Natural killer cell (primary cell): ENCODE results near the gene HOXB4. TPM values are rescaled to one million over a fixed set of nuclear protein-coding genes. Genes with fewer than 3 reads are reported as not detected.

Experiments used
- ATAC-seq, 3 donors: fragments of 150-1000 bp in 2 of 3; fragments of 200-7000 bp in 1 of 3; cut with Tn5 transposase; 1 replicate in 1 of 3; 2 replicates in 2 of 3; pipeline ENCODE4 v1.10.0; 2021; ENCODE audit warnings: mild to moderate bottlenecking in 2 of 3, moderate library complexity in 2 of 3
- DNase-seq, 2 donors: peaks; one replicate each; pipeline versions ENCODE4 v3.0.0 to v3.0.0-alpha.2; 2013 to 2021; ENCODE audit warnings: mixed read lengths in 1 of 2
- H3K27ac ChIP-seq: one replicate; pipeline ENCODE4 v1.5.1; 2013; ENCODE audit warnings: mild to moderate bottlenecking, low read length
- H3K27me3 ChIP-seq: one replicate; pipeline ENCODE4 v1.6.1; 2013; ENCODE audit warnings: low read length; ENCODE audit not compliant: control insufficient read depth, insufficient read depth
- H3K36me3 ChIP-seq: one replicate; pipeline ENCODE4 v1.6.1; 2013; ENCODE audit warnings: low read length; ENCODE audit not compliant: control insufficient read depth, insufficient read depth
- H3K4me1 ChIP-seq: one replicate; pipeline ENCODE4 v1.6.1; 2013; ENCODE audit warnings: low read length; ENCODE audit not compliant: control insufficient read depth, insufficient read depth
- H3K4me3 ChIP-seq: one replicate; pipeline ENCODE4 v1.5.1; 2013; ENCODE audit warnings: low read length
- H3K9me3 ChIP-seq: one replicate; pipeline ENCODE4 v1.6.1; 2013; ENCODE audit warnings: low read length; ENCODE audit not compliant: control insufficient read depth, insufficient read depth
- H3K27ac Mint-ChIP-seq, 2 donors: one replicate each; pipeline ENCODE4 v1.8.0; 2022; ENCODE audit warnings: mild to moderate bottlenecking in 2 of 2, mixed read lengths in 2 of 2, moderate library complexity in 1 of 2
- H3K27me3 Mint-ChIP-seq, 2 donors: one replicate each; pipeline ENCODE4 v1.8.0; 2022; ENCODE audit warnings: low read depth in 2 of 2, mixed read lengths in 2 of 2
- H3K36me3 Mint-ChIP-seq: one replicate; pipeline ENCODE4 v1.8.0; 2022; ENCODE audit warnings: mixed read lengths
- H3K4me1 Mint-ChIP-seq, 2 donors: one replicate each; pipeline ENCODE4 v1.8.0; 2022; ENCODE audit warnings: mixed read lengths in 2 of 2
- H3K4me3 Mint-ChIP-seq: one replicate; pipeline ENCODE4 v1.8.0; 2022; ENCODE audit warnings: mild to moderate bottlenecking, moderate library complexity, mixed read lengths
- H3K9me3 Mint-ChIP-seq, 2 donors: one replicate each; pipeline ENCODE4 v1.8.0; 2022; ENCODE audit warnings: mixed read lengths in 2 of 2
- WGBS: methylation state at CpG from one replicate; pipeline ENCODE4 v1.1.7; 2013; ENCODE audit warnings: missing lambda C conversion rate; ENCODE audit not compliant: insufficient coverage; 5-methylcytosine and 5-hydroxymethylcytosine counted together
- intact Hi-C: fragments of 100-400 bp; cut with micrococcal nuclease; formaldehyde crosslinking; loops from one replicate; pipeline ENCODE4 v1.14.2; 2022
- total RNA-seq, 4 donors: library from RNA; stranded (reverse); fragments of 120-200 nt in 1 of 4; gene quantifications; one replicate each; pipeline versions ENCODE4 v1.2.3 to v1.2.4, GENCODE V29; 2013 to 2022
- TF ChIP-seq, protein P1 (sequence below): fragments of 200-600 bp; IDR thresholded peaks from one replicate; pipeline ENCODE4 v1.8.0; 2022; ENCODE audit warnings: antibody characterized with exemption

The HOXB4 gene
- total RNA-seq, 3 donors from 2014 or later (not counting 1 experiment from before 2014, with no cell fraction given): 3.5 to 6.7 (median 5.7) TPM

DNA sequence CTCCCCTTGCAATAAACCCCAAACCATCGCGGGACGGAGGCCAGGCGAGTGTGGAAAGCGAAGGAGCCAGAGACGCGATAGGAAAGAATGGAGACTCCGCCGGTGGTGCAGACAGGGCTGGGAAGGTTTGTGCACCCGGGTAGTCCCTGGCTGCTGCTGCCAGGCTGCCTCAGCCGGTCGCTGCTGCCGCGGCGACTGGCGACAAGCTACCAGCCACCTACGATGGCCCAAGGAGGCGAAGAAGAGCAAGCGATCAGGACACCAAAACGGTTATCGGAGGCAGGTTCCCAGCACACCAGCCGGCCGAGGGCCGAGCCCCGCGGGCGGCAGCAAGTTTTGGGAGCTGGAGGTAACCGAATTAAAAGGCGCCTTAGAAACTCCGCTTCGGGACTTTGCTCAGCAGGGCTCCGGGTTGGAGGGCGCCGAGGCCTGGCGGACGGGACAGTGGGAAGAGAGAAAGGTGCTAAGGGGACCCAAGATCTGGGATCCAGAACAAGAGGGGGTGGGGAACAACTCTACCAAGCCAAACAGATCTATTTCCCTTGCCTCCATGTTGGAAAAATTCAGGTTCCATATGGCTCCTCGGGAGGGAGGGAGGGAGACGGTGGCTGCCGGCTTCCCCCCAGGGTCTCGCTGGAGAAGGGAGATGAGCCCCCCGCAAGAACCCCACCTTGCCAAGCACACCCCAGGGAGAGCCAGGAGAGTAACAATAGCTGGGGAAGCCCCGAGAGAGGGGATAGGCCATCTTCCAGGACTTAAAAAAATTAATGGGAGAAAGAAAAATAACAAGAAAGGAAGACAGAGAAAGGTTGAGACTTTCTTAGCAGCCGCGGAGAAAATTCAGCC, 23.5 kb downstream of the HOXB4 start:
- Histone ChIP-seq H3K27ac (no peak overlapping the region), H3K36me3 (peaks cover 2% of the 10 kb centered on the region), H3K27me3 (no peaks in the 10 kb centered on the region), H3K4me1 (peaks cover 13% of the 10 kb centered on the region), H3K9me3 (no peaks in the 10 kb centered on the region), H3K4me3 (no peak overlapping the region)
- DNase-seq: no peak
- ATAC-seq: no peak
- 93% methylated on average over 41 of the region's 44 CpGs for WGBS
- Mint-ChIP-seq H3K27me3 (peaks cover 0 to 17% of the 10 kb centered on the region in 2 donors), H3K27ac (peak overlapping the region; percentile 87), H3K9me3 (no peaks in the 10 kb centered on the region), H3K4me3 (peak overlapping the region; percentile 95), H3K36me3 (no peaks in the 10 kb centered on the region), H3K4me1 (peaks cover 20 to 34% of the 10 kb centered on the region in 2 donors)
- intact Hi-C loops: no loop called here
- TF ChIP-seq, protein P1, sequence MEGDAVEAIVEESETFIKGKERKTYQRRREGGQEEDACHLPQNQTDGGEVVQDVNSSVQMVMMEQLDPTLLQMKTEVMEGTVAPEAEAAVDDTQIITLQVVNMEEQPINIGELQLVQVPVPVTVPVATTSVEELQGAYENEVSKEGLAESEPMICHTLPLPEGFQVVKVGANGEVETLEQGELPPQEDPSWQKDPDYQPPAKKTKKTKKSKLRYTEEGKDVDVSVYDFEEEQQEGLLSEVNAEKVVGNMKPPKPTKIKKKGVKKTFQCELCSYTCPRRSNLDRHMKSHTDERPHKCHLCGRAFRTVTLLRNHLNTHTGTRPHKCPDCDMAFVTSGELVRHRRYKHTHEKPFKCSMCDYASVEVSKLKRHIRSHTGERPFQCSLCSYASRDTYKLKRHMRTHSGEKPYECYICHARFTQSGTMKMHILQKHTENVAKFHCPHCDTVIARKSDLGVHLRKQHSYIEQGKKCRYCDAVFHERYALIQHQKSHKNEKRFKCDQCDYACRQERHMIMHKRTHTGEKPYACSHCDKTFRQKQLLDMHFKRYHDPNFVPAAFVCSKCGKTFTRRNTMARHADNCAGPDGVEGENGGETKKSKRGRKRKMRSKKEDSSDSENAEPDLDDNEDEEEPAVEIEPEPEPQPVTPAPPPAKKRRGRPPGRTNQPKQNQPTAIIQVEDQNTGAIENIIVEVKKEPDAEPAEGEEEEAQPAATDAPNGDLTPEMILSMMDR: no peak

DNA sequence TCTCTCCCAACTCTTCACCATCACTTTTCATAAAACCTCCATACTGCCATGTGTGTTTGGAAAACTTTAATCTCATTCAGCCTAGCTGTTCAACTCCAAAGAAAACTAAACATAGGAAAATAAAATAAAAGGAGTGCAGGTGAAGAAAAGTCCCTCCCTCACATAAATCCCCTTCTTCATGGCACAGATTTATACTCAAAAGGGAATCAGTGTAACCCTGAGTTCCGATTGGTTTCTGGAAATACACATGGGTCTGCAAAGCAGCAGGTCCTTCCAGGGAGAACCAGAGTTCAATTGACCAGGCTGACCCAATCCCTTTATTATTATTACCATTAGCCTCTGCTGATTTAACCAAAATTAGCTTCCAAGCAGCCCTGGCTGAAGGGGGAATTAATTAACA, 24.3 kb downstream of the HOXB4 start:
- TF ChIP-seq, protein P1: no peak
- WGBS: 100% methylated on average over 1 of the region's 1 CpG
- H3K4me3 Mint-ChIP-seq: peak overlapping the region; percentile 67
- H3K27ac ChIP-seq: no peak overlapping the region
- peaks cover 13% of the 10 kb centered on the region for H3K4me1 ChIP-seq
- no peak overlapping the region for H3K4me3 ChIP-seq
- peak overlapping the region; percentile 87 for H3K27ac Mint-ChIP-seq
- DNase-seq: no peak
- no peaks in the 10 kb centered on the region for H3K9me3 ChIP-seq
- H3K27me3 ChIP-seq: no peaks in the 10 kb centered on the region
- H3K4me1 Mint-ChIP-seq: peaks cover 20 to 34% of the 10 kb centered on the region in 2 donors
- intact Hi-C loops: no loop called here
- peaks cover 2% of the 10 kb centered on the region for H3K36me3 ChIP-seq
- H3K27me3 Mint-ChIP-seq: peaks cover 0 to 16% of the 10 kb centered on the region in 2 donors
- no peaks in the 10 kb centered on the region for H3K36me3 Mint-ChIP-seq
- ATAC-seq: no peak
- no peaks in the 10 kb centered on the region for H3K9me3 Mint-ChIP-seq

DNA sequence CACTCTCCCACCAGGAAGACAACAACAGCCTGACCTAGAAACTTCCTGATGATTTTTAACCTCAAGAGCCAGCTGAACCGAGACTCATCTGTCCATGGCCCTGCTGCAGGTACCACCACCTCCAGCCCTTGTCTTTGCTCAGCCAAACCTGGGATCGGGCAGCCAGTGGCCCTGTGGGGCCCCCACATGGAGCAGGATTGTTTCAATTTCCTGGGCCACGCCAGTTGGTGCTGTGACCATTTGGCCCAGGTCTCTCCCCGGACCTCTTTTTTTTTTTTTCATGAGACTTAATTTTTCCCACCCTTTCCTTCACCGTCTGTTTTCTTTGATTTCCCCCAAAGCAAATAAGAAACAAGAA, 25.0 kb downstream of the HOXB4 start:
- Mint-ChIP-seq H3K36me3 (no peaks in the 10 kb centered on the region), H3K27me3 (peaks cover 0 to 10% of the 10 kb centered on the region in 2 donors), H3K27ac (peak overlapping the region in 1 of 2 donors; percentile 87), H3K4me1 (peaks cover 27 to 39% of the 10 kb centered on the region in 2 donors), H3K9me3 (no peaks in the 10 kb centered on the region), H3K4me3 (no peak overlapping the region)
- H3K36me3 ChIP-seq: peaks cover 2% of the 10 kb centered on the region
- DNase-seq (no peak), ATAC-seq (no peak)
- TF ChIP-seq, protein P1: no peak
- no peak overlapping the region for H3K27ac ChIP-seq
- no peaks in the 10 kb centered on the region for H3K27me3 ChIP-seq
- 85% methylated on average over 5 of the region's 5 CpGs for WGBS
- H3K9me3 ChIP-seq: no peaks in the 10 kb centered on the region
- intact Hi-C loops: no loop called here
- H3K4me1 ChIP-seq: peaks cover 19% of the 10 kb centered on the region
- no peak overlapping the region for H3K4me3 ChIP-seq
